ENCODE measurements around the gene ABCC10.

- no peak for TF ChIP-seq CHD2 (IDR thresholded peaks at IDR 0.05; ENCODE audit: borderline replicate concordance, low read depth, low read length)
- no peak for TF ChIP-seq POLR2AphosphoS5 (IDR thresholded peaks at IDR 0.05; ENCODE audit: low read length)
- TF ChIP-seq TARDBP (IDR thresholded peaks at IDR 0.05; ENCODE audit: borderline replicate concordance), result no peak
Observed at GRCh38 chr6:43393602-43394001, 33.7 kb upstream of the ABCC10 start.

Data from GM12878 (cell line).